ENCODE measurements around the gene CUTA. TPM values are rescaled to one million over a fixed set of nuclear protein-coding genes. Genes with fewer than 3 reads are reported as not detected.
A peak's percentile ranks its signal among the peaks of the same experiment; 100 is the strongest.

CUTA gene
- total and polyA plus RNA-seq, 2 of the 13 experiments (the other 11 are each of a cell fraction or from before 2014, with no cell fraction given) = 170 to 180 TPM

DNA sequence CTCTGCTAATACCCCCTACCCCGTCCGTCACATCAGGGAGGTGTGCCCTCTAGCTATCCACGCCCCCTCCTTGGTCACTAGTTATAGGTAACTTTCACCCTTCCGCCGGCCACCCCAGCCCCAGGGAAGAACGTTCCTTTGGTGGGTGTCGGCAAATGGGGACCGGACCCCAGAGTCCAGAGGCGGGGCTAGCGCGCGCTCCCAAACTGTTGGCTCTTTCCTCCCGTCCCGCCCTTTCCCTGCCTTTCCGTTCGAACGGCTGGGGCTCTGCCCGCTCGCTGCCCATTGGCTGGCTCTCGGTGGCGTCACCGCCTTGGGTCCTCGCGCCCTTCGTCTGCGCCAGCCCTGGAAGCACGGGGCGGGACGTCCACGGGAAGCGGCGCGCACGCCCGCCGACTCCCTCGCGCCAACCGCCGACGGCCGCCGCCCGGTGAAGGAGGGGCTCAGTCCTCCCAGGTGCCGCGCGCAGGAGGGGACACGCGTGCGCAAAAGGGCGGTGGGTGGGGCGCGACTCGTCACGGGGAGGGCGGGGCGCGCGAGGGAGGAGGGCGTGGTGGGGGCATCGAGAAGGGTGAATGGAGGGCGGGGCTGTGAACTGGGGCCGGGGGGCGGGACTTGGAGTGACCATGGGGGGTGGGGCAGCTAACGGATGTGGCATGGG is 7.7 kb downstream of the CUTA start (continued):
- TF ChIP-seq, protein P1, sequence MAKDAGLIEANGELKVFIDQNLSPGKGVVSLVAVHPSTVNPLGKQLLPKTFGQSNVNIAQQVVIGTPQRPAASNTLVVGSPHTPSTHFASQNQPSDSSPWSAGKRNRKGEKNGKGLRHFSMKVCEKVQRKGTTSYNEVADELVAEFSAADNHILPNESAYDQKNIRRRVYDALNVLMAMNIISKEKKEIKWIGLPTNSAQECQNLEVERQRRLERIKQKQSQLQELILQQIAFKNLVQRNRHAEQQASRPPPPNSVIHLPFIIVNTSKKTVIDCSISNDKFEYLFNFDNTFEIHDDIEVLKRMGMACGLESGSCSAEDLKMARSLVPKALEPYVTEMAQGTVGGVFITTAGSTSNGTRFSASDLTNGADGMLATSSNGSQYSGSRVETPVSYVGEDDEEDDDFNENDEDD (CRISPR knock-in tag; IDR thresholded peaks at IDR 0.05; ENCODE audit: borderline replicate concordance) = peak; percentile 99
- TF ChIP-seq MEIS2 (CRISPR knock-in tag; IDR thresholded peaks at IDR 0.05) (peak; percentile 91), KMT2B (CRISPR knock-in tag; IDR thresholded peaks at IDR 0.05) (peak; percentile 82; the same call in 1 of the 2 replicates), CBX1 (IDR thresholded peaks at IDR 0.05; ENCODE audit: low read depth) (peak; percentile 91), ZNF619 (CRISPR knock-in tag; IDR thresholded peaks at IDR 0.05) (peak; percentile 90; the same call in 1 of the 2 replicates), ZNF772 (CRISPR knock-in tag; IDR thresholded peaks at IDR 0.05) (peak; percentile 94), LCORL (IDR thresholded peaks at IDR 0.05) (no peak), LCORL (CRISPR knock-in tag; IDR thresholded peaks at IDR 0.05) (peak; percentile 92), ARHGAP35 (CRISPR knock-in tag; IDR thresholded peaks at IDR 0.05; ENCODE audit: borderline replicate concordance) (peak; percentile 97), SPEN (CRISPR knock-in tag; IDR thresholded peaks at IDR 0.05; ENCODE audit: low read depth) (peak; percentile 99), PHF5A (CRISPR knock-in tag; IDR thresholded peaks at IDR 0.05; ENCODE audit: low read depth, unreplicated experiment) (peak; percentile 76), SUZ12 (IDR thresholded peaks at IDR 0.05; ENCODE audit: low read depth, low read length) (no peak), ZNF350 (CRISPR knock-in tag; IDR thresholded peaks at IDR 0.05; ENCODE audit: borderline replicate concordance, low read depth) (peak; percentile 62), ZNF605 (CRISPR knock-in tag; IDR thresholded peaks at IDR 0.05) (peak; percentile 95), U2AF2 (IDR thresholded peaks at IDR 0.05; ENCODE audit: low read depth, low read length) (no peak), MBNL3 (CRISPR knock-in tag; conservative IDR thresholded peaks at IDR 0.05) (no peak), ZNF720 (CRISPR knock-in tag; IDR thresholded peaks at IDR 0.05) (no peak), ZNF572 (CRISPR knock-in tag; IDR thresholded peaks at IDR 0.05) (0 out of 2 replicates have a peak, but pooled peaks have one; percentile 26), ZNF614 (CRISPR knock-in tag; IDR thresholded peaks at IDR 0.05; ENCODE audit: borderline replicate concordance) (peak; percentile 83; the same call in 1 of the 2 replicates), ZC3H4 (CRISPR knock-in tag; IDR thresholded peaks at IDR 0.05; ENCODE audit: borderline replicate concordance) (no peak), CENPT (CRISPR knock-in tag; IDR thresholded peaks at IDR 0.05; ENCODE audit: low read depth) (peak; percentile 92), NPAS2 (CRISPR knock-in tag; IDR thresholded peaks at IDR 0.05; ENCODE audit: borderline replicate concordance) (no peak), ETV6 (CRISPR knock-in tag; conservative IDR thresholded peaks at IDR 0.05) (peak; percentile 94), KDM3A (CRISPR knock-in tag; IDR thresholded peaks at IDR 0.05; ENCODE audit: low read depth) (peak; percentile 77; the same call in 1 of the 2 replicates), SP5 (CRISPR knock-in tag; IDR thresholded peaks at IDR 0.05; ENCODE audit: borderline replicate concordance, low read depth) (peak; percentile 62; the same call in 1 of the 2 replicates), DNMT1 (CRISPR knock-in tag; IDR thresholded peaks at IDR 0.05) (peak; percentile 85; the same call in 1 of the 2 replicates), NFKBIZ (CRISPR knock-in tag; IDR thresholded peaks at IDR 0.05) (peak; percentile 67; the same call in 1 of the 2 replicates), CBFB (CRISPR knock-in tag; IDR thresholded peaks at IDR 0.05) (peak; percentile 92)
- TF ChIP-seq, protein P2, sequence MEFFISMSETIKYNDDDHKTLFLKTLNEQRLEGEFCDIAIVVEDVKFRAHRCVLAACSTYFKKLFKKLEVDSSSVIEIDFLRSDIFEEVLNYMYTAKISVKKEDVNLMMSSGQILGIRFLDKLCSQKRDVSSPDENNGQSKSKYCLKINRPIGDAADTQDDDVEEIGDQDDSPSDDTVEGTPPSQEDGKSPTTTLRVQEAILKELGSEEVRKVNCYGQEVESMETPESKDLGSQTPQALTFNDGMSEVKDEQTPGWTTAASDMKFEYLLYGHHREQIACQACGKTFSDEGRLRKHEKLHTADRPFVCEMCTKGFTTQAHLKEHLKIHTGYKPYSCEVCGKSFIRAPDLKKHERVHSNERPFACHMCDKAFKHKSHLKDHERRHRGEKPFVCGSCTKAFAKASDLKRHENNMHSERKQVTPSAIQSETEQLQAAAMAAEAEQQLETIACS (CRISPR knock-in tag; IDR thresholded peaks at IDR 0.05) = peak; percentile 93
- TF ChIP-seq, protein P3, sequence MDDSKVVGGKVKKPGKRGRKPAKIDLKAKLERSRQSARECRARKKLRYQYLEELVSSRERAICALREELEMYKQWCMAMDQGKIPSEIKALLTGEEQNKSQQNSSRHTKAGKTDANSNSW (CRISPR knock-in tag; IDR thresholded peaks at IDR 0.05; ENCODE audit: borderline replicate concordance) = peak; percentile 83; the same call in 1 of the 2 replicates
- TF ChIP-seq, protein P4, sequence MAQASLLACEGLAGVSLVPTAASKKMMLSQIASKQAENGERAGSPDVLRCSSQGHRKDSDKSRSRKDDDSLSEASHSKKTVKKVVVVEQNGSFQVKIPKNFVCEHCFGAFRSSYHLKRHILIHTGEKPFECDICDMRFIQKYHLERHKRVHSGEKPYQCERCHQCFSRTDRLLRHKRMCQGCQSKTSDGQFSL (CRISPR knock-in tag; IDR thresholded peaks at IDR 0.05) = no peak

All from HepG2 (cell line).